Right hindlimb (tissue), 1 donor: ENCODE measurements around the gene TSPO.

Experiments
- DNase-seq: peaks from one replicate; pipeline ENCODE4 v3.0.0-alpha.2; 2018

TSPO gene

GRCh38 chr22:43203471-43203981, 52.2 kb downstream of the TSPO start:
- DNase-seq: no peak

DNA sequence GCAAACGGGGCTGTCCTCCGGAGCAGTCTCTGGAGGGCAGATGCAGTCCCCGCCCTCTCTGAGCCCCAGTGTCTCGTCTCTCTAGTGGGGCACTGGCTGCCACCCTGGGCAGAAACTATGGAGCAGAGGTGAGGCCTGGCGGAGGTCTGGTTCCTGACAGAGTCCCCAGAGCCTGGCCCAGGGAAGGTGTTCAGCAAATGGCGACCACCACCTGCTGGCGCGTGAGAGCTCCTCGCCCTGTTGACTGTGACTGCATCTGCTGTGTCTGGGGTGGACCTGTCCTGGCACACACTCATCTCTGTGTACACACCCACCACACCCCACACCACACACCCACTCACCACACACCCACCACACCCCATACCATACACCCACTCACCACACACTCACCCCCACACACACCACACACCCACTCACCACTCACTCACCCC, 53.9 kb downstream of the TSPO start:
- DNase-seq: no peak

- no peak for DNase-seq
Measured at GRCh38 chr22:43205748-43206508, 54.6 kb downstream of the TSPO start.

- DNase-seq: no peak
Measured at GRCh38 chr22:43206509-43207161, 55.3 kb downstream of the TSPO start.

- DNase-seq: no peak
Measured at GRCh38 chr22:43207386-43207785, 56.0 kb downstream of the TSPO start.

DNA sequence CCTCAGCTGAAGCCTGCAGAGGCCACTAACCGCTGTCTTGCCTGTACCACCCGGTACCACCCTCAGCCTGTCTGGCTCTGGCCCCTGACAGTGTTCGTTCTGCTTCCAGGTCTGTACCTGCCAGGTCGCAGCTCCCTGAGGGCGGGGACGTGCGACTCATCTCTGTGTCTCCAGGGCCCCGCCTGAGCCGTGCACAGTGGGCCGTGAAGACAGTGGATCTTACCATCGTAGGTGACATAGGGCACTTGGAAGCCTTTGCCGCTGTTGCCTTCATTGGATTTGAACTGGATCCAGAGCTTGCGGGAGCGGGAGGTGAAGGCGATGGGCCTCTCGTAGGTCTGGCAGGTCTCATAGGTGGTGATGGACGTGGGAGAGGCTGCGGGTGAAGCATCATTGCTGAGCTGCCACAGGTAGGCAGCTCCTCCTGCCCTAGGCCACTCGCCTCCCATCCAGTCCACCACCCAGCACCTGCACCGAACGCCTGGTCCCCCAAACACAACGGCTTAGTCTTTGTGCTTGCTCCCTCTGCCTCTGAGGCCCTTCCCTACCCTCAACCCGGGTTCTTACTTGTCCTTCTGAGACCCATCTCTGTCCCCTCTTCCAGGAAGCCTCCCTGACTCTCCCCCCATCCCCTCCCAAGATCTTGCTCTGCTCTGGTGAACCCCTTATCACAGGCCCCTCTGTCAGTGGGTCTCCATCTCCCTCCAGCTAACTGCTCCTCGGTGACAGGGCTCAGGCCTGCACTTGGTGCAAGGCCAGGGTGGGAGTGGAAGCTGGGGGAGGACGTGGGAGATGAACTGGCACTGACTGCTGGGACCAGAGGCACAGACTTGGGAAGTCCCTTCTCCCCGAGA, 56.7 kb downstream of the TSPO start:
- DNase-seq: no peak

GRCh38 chr22:43208703-43209522, 57.6 kb downstream of the TSPO start:
- no peak for DNase-seq

- DNase-seq: no peak
Measured at GRCh38 chr22:43209523-43209890, 58.1 kb downstream of the TSPO start.

DNA sequence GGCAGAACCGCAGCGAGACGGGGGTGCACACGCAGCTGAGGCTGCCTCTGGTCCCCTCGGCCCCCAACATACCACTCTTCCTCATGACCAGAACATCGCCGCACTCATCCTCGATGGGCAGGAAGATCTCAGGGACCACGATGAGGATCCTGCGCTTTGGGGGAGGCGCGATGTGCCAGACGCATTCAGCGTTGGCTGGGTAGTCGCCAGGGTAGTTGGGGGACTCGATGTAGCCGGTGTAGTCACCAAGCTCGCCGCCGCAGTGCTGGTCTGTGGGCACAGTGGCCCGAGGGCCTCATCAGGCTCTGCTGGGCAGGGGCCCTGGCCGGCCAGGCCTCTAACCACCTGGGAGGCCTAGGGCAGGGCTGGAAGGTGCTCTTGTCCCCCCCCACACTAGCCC, 58.6 kb downstream of the TSPO start:
- DNase-seq: no peak

GRCh38 chr22:43210631-43211515, 59.5 kb downstream of the TSPO start:
- no peak for DNase-seq

DNA sequence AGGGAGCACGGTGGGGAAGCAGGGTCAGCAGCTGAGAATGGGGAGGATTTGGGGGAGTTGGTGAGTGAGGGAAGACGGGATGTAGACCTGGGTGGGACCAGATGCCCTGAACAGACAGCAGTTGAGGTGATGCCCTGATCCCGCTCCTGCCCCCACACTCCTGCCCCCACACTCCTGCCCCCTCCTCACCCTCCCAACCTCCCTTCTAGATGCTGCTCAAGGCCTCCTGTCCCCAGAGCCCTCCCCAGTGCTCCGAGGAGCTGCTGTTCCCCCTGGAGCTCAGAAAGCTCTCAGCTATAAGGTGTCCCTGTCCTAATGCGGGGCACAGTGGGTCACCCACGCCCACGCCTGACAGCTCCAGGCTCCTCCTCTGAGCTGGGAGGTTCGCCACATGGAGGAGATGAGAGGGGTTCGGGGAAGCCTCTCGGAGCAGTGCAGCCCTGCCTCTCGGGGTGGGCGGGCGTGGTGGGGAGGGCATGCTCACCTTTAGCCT, 60.6 kb downstream of the TSPO start:
- no peak for DNase-seq

DNA sequence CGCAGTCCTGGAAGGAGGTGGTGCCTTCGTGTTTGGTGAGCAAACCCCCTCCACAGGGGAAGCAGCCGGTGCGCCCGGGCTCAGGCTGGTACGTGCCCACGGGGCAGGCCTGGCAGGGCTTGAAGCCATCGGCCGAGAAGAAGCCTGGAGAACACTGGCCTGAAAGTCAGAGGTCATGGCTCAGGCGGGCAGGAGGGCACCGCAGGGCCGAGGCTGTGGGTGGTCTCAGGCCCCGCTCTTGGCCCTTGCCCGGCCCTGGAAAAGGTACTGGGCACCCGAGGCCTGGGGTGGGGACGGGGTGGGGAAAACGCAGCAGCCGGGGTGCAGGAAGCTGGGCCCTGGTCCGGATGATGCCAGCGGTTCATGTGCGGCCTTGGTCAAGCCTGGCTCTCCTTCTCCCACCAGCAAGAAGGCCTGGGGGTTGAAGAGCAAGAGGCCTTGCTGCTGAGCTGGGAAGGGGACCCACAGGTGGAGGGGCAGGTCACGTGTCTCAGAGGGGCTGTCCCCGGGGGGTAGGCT, 61.1 kb downstream of the TSPO start:
- DNase-seq: no peak
